Measurements from ENCODE around the gene SNX8. TPM values are rescaled to one million over a fixed set of nuclear protein-coding genes. Genes with fewer than 3 reads are reported as not detected.

The SNX8 gene
- total RNA-seq, 1 donor from 2014 or later = 15.6 TPM

DNA sequence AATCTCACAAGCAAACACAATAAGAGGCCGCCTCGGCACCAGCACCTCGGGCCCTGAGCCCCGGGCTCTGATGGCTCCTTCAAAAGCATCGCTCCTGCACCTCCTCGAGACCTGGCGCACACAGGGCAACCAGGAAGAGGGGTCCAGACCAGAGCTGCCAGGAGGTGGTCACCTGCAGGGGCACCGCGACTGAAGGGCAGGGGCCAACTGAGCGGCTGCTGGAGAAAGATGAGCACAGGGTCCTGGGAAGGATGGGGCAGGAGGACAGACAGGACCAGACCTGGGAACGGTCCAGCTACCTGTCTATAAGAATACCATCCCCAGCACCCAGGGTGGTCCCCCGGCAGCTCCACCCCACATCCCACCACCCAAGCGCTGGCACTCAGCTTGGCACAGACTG is 102.3 kb downstream of the SNX8 start:
- peaks cover 38% of the 10 kb centered on the region for H3K36me3 Mint-ChIP-seq (ENCODE audit: insufficient read depth)
- no peaks in the 10 kb centered on the region for H3K27me3 Mint-ChIP-seq
- no peaks in the 10 kb centered on the region for H3K4me1 Mint-ChIP-seq (ENCODE audit: low read depth)
- H3K9me3 Mint-ChIP-seq (ENCODE audit: low read depth) = no peaks in the 10 kb centered on the region
- TF ChIP-seq CTCF (IDR thresholded peaks at IDR 0.05; ENCODE audit: unreplicated experiment) = no peak
- DNase-seq (ENCODE audit: low spot score, unreplicated experiment) = no peak
- H3K27ac Mint-ChIP-seq = no peak overlapping the region
- no peak overlapping the region for H3K4me3 Mint-ChIP-seq (ENCODE audit: low read depth)

DNA sequence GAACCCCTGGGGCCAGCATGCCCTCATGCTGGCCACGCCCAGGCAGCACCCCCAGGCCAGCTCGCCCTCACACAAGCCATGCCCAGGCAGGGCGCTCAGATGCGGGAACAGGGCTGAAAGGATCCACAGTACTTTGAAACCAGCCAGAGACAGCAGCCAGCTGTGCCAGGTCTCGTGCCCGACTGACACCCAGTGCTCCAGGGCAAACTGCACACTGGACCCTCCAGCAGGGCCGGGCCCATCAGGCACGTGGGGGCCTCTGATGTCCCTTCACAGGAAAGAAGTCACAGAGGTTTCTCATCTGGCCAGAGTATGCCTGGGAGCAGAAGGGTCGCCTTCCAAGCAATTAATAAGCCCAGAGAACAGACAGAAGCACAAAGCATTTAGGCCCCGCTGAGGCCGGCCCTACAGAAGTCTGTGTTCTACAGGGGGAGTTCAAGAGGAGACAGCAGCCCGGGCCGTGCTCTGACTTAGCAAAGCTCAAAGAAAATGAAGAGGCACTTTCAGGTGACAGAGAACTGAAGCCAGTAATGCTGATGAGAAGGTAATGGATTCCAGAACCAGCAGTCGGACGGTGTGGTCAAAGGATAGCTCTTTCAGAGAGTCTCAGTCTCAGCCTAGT is 102.9 kb downstream of the SNX8 start:
- TF ChIP-seq CTCF (IDR thresholded peaks at IDR 0.05; ENCODE audit: unreplicated experiment) = no peak
- Mint-ChIP-seq H3K9me3 (ENCODE audit: low read depth) (no peaks in the 10 kb centered on the region), H3K27ac (no peak overlapping the region), H3K4me1 (ENCODE audit: low read depth) (no peaks in the 10 kb centered on the region), H3K36me3 (ENCODE audit: insufficient read depth) (peaks cover 37% of the 10 kb centered on the region), H3K27me3 (no peaks in the 10 kb centered on the region), H3K4me3 (ENCODE audit: low read depth) (no peak overlapping the region)
- DNase-seq (ENCODE audit: low spot score, unreplicated experiment) = no peak

DNA sequence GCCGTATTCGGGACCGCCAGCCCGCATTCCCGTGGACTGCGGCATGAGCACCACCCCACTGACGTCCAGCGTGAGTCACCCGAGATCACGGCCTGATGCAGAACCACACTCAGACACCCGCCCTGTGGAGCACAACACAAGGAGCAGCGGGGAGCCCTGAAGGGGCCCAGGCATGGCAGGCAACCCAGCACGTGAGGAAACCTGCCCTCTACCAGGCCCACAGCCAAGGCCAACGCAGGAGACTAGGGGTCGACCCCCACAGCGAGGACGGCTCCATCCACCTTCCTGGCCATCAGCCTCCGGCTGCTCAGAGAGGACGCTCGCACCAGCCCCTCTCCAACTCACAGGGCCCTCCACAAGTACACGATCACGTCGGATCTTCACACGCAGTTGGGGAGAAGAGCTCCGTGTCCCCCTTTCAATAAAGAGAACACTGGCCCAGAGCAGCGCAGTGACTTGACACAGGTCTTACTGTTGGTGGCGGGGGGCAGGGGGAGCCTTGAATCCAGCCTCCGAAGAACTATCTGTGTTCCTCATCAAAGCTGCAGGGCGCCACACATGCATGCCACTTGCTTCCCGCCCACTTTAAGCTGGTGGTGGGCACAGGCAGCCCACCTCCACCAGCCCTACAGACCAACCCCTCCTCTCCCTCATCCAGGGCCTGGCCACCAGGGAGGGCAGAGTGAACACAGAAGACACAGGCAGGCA is 103.5 kb downstream of the SNX8 start:
- H3K4me3 Mint-ChIP-seq (ENCODE audit: low read depth) = no peak overlapping the region
- H3K27ac Mint-ChIP-seq = no peak overlapping the region
- H3K27me3 Mint-ChIP-seq = no peaks in the 10 kb centered on the region
- DNase-seq (ENCODE audit: low spot score, unreplicated experiment) = no peak
- peaks cover 34% of the 10 kb centered on the region for H3K36me3 Mint-ChIP-seq (ENCODE audit: insufficient read depth)
- no peaks in the 10 kb centered on the region for H3K9me3 Mint-ChIP-seq (ENCODE audit: low read depth)
- no peak for TF ChIP-seq CTCF (IDR thresholded peaks at IDR 0.05; ENCODE audit: unreplicated experiment)
- H3K4me1 Mint-ChIP-seq (ENCODE audit: low read depth) = no peaks in the 10 kb centered on the region

DNA sequence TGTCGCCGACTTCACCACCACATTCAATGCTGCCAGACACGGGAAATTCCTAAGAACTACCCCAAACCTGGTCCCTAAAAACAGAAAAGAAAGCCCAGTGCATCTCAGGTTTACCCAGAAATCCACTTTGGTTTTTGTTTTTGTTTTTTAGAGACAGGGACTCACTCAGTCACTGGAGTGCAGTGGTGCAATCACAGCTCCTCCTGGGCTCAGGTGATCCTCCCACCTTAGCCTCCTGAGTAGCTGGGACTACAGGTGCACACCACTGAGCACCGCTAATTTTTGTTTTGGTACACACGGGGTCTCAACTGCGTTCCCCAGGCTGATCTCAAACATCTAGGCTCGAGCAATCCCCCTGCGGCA is 104.3 kb downstream of the SNX8 start:
- H3K9me3 Mint-ChIP-seq (ENCODE audit: low read depth) = no peaks in the 10 kb centered on the region
- H3K36me3 Mint-ChIP-seq (ENCODE audit: insufficient read depth) = peaks cover 36% of the 10 kb centered on the region
- H3K4me3 Mint-ChIP-seq (ENCODE audit: low read depth) = no peak overlapping the region
- H3K27ac Mint-ChIP-seq = no peak overlapping the region
- no peaks in the 10 kb centered on the region for H3K27me3 Mint-ChIP-seq
- H3K4me1 Mint-ChIP-seq (ENCODE audit: low read depth) = no peaks in the 10 kb centered on the region
- DNase-seq (ENCODE audit: low spot score, unreplicated experiment) = no peak
- no peak for TF ChIP-seq CTCF (IDR thresholded peaks at IDR 0.05; ENCODE audit: unreplicated experiment)

DNA sequence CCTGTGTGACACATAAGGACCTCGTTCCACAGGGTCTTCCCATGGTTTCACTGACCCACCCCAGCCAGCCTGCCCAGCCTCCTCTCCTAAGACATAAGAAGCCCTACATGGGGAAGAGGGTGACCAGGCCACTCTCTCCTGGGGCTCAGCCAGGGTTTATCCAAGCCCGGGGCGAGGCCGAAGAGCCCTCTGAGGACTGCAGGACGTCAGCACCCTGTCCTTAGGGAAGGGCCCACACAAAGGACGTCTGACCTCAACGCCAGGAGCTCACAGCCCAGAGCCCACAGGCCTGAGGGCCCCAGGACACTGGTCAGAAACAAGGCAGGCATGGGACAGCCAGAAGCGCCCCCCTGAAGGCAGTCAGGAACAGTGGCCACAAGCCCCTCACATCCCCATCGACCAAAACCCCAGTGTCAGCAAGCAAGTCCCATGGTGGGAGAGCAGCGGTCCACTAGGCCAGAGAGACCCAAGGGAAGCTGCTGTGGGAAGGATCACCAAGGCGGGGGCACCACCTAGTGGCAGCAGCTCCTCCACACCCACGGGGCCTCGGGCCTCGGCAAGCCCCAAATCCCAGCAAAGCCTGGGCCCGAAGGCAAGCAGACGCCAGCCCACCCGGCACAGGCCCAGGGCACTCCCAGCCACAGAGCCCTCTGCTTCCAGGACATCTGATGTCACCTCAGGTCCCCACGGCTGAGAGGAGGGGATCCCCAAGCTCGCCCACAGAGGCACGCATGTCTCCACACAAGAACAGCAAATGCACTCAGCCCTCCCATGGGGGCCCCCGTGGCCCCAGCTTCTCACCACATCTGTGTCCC is 104.9 kb downstream of the SNX8 start:
- H3K4me3 Mint-ChIP-seq (ENCODE audit: low read depth) = no peak overlapping the region
- H3K27me3 Mint-ChIP-seq = no peaks in the 10 kb centered on the region
- H3K4me1 Mint-ChIP-seq (ENCODE audit: low read depth) = no peaks in the 10 kb centered on the region
- no peak overlapping the region for H3K27ac Mint-ChIP-seq
- peaks cover 34% of the 10 kb centered on the region for H3K36me3 Mint-ChIP-seq (ENCODE audit: insufficient read depth)
- H3K9me3 Mint-ChIP-seq (ENCODE audit: low read depth) = no peaks in the 10 kb centered on the region
- DNase-seq (ENCODE audit: low spot score, unreplicated experiment) = peak; percentile 66
- peak; percentile 82 for TF ChIP-seq CTCF (IDR thresholded peaks at IDR 0.05; ENCODE audit: unreplicated experiment)
